Vein endothelial cell (primary cell): ENCODE data around the gene DEFB125. TPM values are rescaled to one million over a fixed set of nuclear protein-coding genes. Genes with fewer than 3 reads are reported as not detected.

ENCODE experiments used
- total RNA-seq: library from RNA; depleted of rRNA; stranded (reverse); fragments of >200 nt; gene quantifications from 2 replicates; pipeline ENCODE4 v1.2.3, GENCODE V29; 2012

Gene DEFB125
- total RNA-seq: not detected in 2 replicates

GRCh38 chr20:87401-87800 is at the start of gene DEFB125:
DEFB125 (plus strand) TSS chr20:87672; CDS start chr20:87710, 38 bp downstream.

GRCh38 chr20:142290-142689 is 54.8 kb downstream of the DEFB125 start, which contains the start of gene DEFB126:
DEFB126 (plus strand) TSS chr20:142590; CDS start chr20:142629, 39 bp downstream.

Other genes with a start within 250 kb of the DEFB125 start
- gene DEFB126, start 54.9 kb downstream of the DEFB125 start, total RNA-seq: not detected in 2 replicates
- not detected in 2 replicates for gene DEFB127, start 69.8 kb downstream of the DEFB125 start, total RNA-seq
- not detected in 2 replicates for gene DEFB128, start 102.0 kb downstream of the DEFB125 start, total RNA-seq
- not detected in 2 replicates for gene DEFB129, start 139.6 kb downstream of the DEFB125 start, total RNA-seq
- gene DEFB132, start 170.1 kb downstream of the DEFB125 start, total RNA-seq: not detected in 2 replicates
- 2.9 and 4.8 TPM in 2 replicates for gene C20orf96, start 203.1 kb downstream of the DEFB125 start, total RNA-seq
- 11.4 and 13.7 TPM in 2 replicates for gene ZCCHC3, start 209.9 kb downstream of the DEFB125 start, total RNA-seq
- gene SOX12, start 237.9 kb downstream of the DEFB125 start, total RNA-seq: 7.0 and 8.5 TPM in 2 replicates